ENCODE data around the gene BRI3BP.

DNA sequence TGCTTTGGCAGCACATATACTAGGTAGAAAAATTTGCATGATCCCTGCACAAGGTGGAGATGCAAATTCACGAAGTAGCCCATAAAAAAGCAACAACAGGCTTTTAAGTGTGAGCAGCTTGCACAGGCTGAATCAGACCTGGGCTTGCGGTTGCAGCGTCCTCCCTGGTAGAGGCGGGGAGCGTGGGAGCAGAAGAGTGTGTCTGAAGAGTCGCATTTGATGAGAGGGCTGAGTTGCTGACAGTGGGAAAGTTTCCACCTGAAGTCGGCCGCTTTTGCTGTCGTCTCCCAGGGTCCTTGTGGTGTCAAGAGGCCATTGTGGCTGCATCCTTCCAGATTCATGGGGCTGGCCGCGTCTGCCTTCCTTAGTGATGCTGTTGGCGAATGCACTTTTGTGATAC lies 78.0 kb downstream of the BRI3BP start:
- TF ChIP-seq CTCF (IDR thresholded peaks at IDR 0.05) = no peak
- no peak for TF ChIP-seq POLR2A (IDR thresholded peaks at IDR 0.05)
